SU-DHL-6 (cell line): ENCODE data around the gene EXOC6B.

Experiments
- H2AFZ ChIP-seq: fragments of 200-600 bp; sonication (generic); 2 replicates; pipeline ENCODE4 v1.6.1; 2014; ENCODE audit warnings: low read depth, mild to moderate bottlenecking, moderate library complexity, mixed read lengths, antibody characterized with exemption, low read length; ENCODE audit not compliant: severe bottlenecking
- H3F3A ChIP-seq: fragments of 200-600 bp; shearing (Covaris generic); 2 replicates; pipeline ENCODE4 v1.6.0; 2016; ENCODE audit warnings: antibody characterized with exemption, mild to moderate bottlenecking; ENCODE audit not compliant: insufficient read depth
- H3K27ac ChIP-seq: fragments of 200-600 bp; sonication (generic); 2 replicates; pipeline ENCODE4 v1.5.1; 2016; ENCODE audit warnings: low read depth, mild to moderate bottlenecking, low read length, moderate library complexity, mixed read lengths
- H3K27me3 ChIP-seq: fragments of 200-600 bp; sonication (generic), shearing (Covaris generic); 2 replicates; pipeline ENCODE4 v1.6.0; 2014; ENCODE audit warnings: mild to moderate bottlenecking, low read length
- H3K36me3 ChIP-seq: fragments of 200-600 bp; sonication (generic); 2 replicates; pipeline ENCODE4 v1.6.1; 2014; ENCODE audit warnings: mild to moderate bottlenecking, low read length, mixed read lengths
- H3K4me2 ChIP-seq: fragments of 300-600, 200-600 bp; shearing (Covaris generic), sonication (generic); 2 replicates; pipeline ENCODE4 v1.6.0; 2014; ENCODE audit warnings: low read length, low read depth, mild to moderate bottlenecking; ENCODE audit not compliant: poor library complexity, severe bottlenecking
- H3K4me3 ChIP-seq: fragments of 200-600 bp; sonication (generic); 2 replicates; pipeline ENCODE4 v1.5.1; 2014; ENCODE audit warnings: antibody characterized with exemption, low read length, mild to moderate bottlenecking, mixed read lengths; ENCODE audit not compliant: insufficient read depth, poor library complexity, severe bottlenecking
- H3K79me2 ChIP-seq: fragments of 200-600 bp; sonication (generic); 2 replicates; pipeline ENCODE4 v1.6.1; 2014; ENCODE audit warnings: mild to moderate bottlenecking, low read length, moderate library complexity; ENCODE audit not compliant: insufficient read depth
- H3K9ac ChIP-seq: fragments of 200-600 bp; sonication (generic); 2 replicates; pipeline ENCODE4 v1.7.0; 2014; ENCODE audit warnings: mild to moderate bottlenecking, low read length
- H3K9me2 ChIP-seq: fragments of 200-600 bp; sonication (generic); replicated peaks from 2 replicates; pipeline ENCODE4 v1.6.1; 2014; ENCODE audit warnings: low read length; ENCODE audit not compliant: insufficient read depth
- H3K9me3 ChIP-seq: fragments of 200-600 bp; sonication (generic); 2 replicates; pipeline ENCODE4 v1.6.1; 2014; ENCODE audit warnings: low read length, mixed read lengths; ENCODE audit not compliant: insufficient read depth
- H4K20me1 ChIP-seq: fragments of 200-600 bp; sonication (generic); 2 replicates; pipeline ENCODE4 v1.6.1; 2014; ENCODE audit warnings: low read depth, mild to moderate bottlenecking, antibody characterized with exemption, low read length, moderate library complexity, mixed read lengths
- CTCF ChIP-seq: fragments of 200-600 bp; sonication (generic); IDR thresholded peaks from one replicate; pipeline ENCODE4 v1.5.1; 2017; ENCODE audit warnings: antibody characterized with exemption, mild to moderate bottlenecking, low read length, moderate library complexity; ENCODE audit not compliant: insufficient read depth, poor library complexity, severe bottlenecking
- EZH2phosphoT487 ChIP-seq: fragments of 200-600 bp; sonication (generic), shearing (Covaris generic); conservative IDR thresholded peaks from 2 replicates; pipeline ENCODE4 v1.6.1; 2018; ENCODE audit warnings: mild to moderate bottlenecking, antibody characterized with exemption, low read length, moderate library complexity, mixed read lengths

Gene EXOC6B

GRCh38 chr2:72554381-72554780 lies 271.5 kb downstream of the EXOC6B start:
- H3K9me3 ChIP-seq: no peaks in the 10 kb centered on the region
- no peak overlapping the region for H2AFZ ChIP-seq
- H3K9ac ChIP-seq: no peak overlapping the region
- no peaks in the 10 kb centered on the region for H3K9me2 ChIP-seq
- no peak overlapping the region for H3K4me3 ChIP-seq
- no peaks in the 10 kb centered on the region for H3K36me3 ChIP-seq
- no peaks in the 10 kb centered on the region for H3K79me2 ChIP-seq
- no peaks in the 10 kb centered on the region for H3F3A ChIP-seq
- no peaks in the 10 kb centered on the region for H4K20me1 ChIP-seq
- no peaks in the 10 kb centered on the region for H3K27me3 ChIP-seq
- H3K27ac ChIP-seq: no peak overlapping the region
- no peak overlapping the region for H3K4me2 ChIP-seq
- TF ChIP-seq EZH2phosphoT487: no peak
- no peak for TF ChIP-seq CTCF

GRCh38 chr2:72548081-72548764 lies 277.6 kb downstream of the EXOC6B start:
- Histone ChIP-seq H3K9ac (no peak overlapping the region), H3K27ac (no peak overlapping the region)

GRCh38 chr2:72545790-72546189 lies 280.0 kb downstream of the EXOC6B start:
- no peaks in the 10 kb centered on the region for H3K79me2 ChIP-seq
- no peaks in the 10 kb centered on the region for H4K20me1 ChIP-seq
- TF ChIP-seq CTCF (no peak), EZH2phosphoT487 (no peak)
- H2AFZ ChIP-seq: no peak overlapping the region
- no peaks in the 10 kb centered on the region for H3F3A ChIP-seq
- H3K9me2 ChIP-seq: no peaks in the 10 kb centered on the region
- no peak overlapping the region for H3K27ac ChIP-seq
- no peaks in the 10 kb centered on the region for H3K9me3 ChIP-seq
- H3K9ac ChIP-seq: no peak overlapping the region
- no peak overlapping the region for H3K4me3 ChIP-seq
- H3K27me3 ChIP-seq: no peaks in the 10 kb centered on the region
- H3K36me3 ChIP-seq: no peaks in the 10 kb centered on the region
- H3K4me2 ChIP-seq: no peak overlapping the region

More at GRCh38 chr2:72548081-72548764, 277.6 kb downstream of the EXOC6B start:
- H3K27me3 ChIP-seq: no peaks in the 10 kb centered on the region
- no peaks in the 10 kb centered on the region for H4K20me1 ChIP-seq
- H3K9me3 ChIP-seq: no peaks in the 10 kb centered on the region
- no peak overlapping the region for H3K4me3 ChIP-seq
- no peaks in the 10 kb centered on the region for H3F3A ChIP-seq
- no peaks in the 10 kb centered on the region for H3K9me2 ChIP-seq
- no peak overlapping the region for H2AFZ ChIP-seq
- H3K79me2 ChIP-seq: no peaks in the 10 kb centered on the region
- TF ChIP-seq CTCF (no peak), EZH2phosphoT487 (no peak)
- no peak overlapping the region for H3K4me2 ChIP-seq
- no peaks in the 10 kb centered on the region for H3K36me3 ChIP-seq
